PC-9 (cell line): Measurements from ENCODE around the gene ADAMTS2.

Source experiments
- CTCF ChIP-seq: fragments of 200-600 bp; sonication (generic); conservative IDR thresholded peaks from 2 replicates; pipeline ENCODE4 v1.6.1; 2017; ENCODE audit warnings: mixed run types, antibody characterized with exemption, mild to moderate bottlenecking, moderate library complexity
- EZH2 ChIP-seq: fragments of 200-600 bp; sonication (generic); IDR thresholded peaks from 2 replicates; pipeline ENCODE4 v1.8.0; 2017; ENCODE audit warnings: antibody characterized with exemption, low read depth

GRCh38 chr5:179309383-179309670, 35.9 kb downstream of the ADAMTS2 start:
- no peak for TF ChIP-seq EZH2
- TF ChIP-seq CTCF: no peak
